ENCODE measurements around the gene H2BK1. TPM values are rescaled to one million over a fixed set of nuclear protein-coding genes. Genes with fewer than 3 reads are reported as not detected.

H2BK1 gene
- total and polyA plus RNA-seq, 2 experiments from 2014 or later = not detected

- Histone ChIP-seq H3K9me2 (replicated peaks; ENCODE audit: insufficient read depth) (no peaks in the 10 kb centered on the region), H3K9me3 (ENCODE audit: low read depth) (no peaks in the 10 kb centered on the region), H2AFZ (no peak overlapping the region), H3K27me3 (no peaks in the 10 kb centered on the region), H3K79me2 (no peaks in the 10 kb centered on the region), H4K20me1 (ENCODE audit: insufficient read depth, poor library complexity, severe bottlenecking) (no peaks in the 10 kb centered on the region), H3K4me1 (ENCODE audit: insufficient read depth) (no peaks in the 10 kb centered on the region), H3K4me3 (no peak overlapping the region), H3K4me2 (no peak overlapping the region), H3K36me3 (replicated peaks; ENCODE audit: insufficient read depth, low read depth) (no peaks in the 10 kb centered on the region), H3K27ac (no peak overlapping the region)
- no peak for DNase-seq (ENCODE audit: low spot score)
- no peak for TF ChIP-seq EZH2 (IDR thresholded peaks at IDR 0.05; ENCODE audit: borderline replicate concordance)
- TF ChIP-seq EZH2phosphoT487 (IDR thresholded peaks at IDR 0.05; ENCODE audit: low read depth, severe bottlenecking, unreplicated experiment) = no peak
- TF ChIP-seq, protein P1, sequence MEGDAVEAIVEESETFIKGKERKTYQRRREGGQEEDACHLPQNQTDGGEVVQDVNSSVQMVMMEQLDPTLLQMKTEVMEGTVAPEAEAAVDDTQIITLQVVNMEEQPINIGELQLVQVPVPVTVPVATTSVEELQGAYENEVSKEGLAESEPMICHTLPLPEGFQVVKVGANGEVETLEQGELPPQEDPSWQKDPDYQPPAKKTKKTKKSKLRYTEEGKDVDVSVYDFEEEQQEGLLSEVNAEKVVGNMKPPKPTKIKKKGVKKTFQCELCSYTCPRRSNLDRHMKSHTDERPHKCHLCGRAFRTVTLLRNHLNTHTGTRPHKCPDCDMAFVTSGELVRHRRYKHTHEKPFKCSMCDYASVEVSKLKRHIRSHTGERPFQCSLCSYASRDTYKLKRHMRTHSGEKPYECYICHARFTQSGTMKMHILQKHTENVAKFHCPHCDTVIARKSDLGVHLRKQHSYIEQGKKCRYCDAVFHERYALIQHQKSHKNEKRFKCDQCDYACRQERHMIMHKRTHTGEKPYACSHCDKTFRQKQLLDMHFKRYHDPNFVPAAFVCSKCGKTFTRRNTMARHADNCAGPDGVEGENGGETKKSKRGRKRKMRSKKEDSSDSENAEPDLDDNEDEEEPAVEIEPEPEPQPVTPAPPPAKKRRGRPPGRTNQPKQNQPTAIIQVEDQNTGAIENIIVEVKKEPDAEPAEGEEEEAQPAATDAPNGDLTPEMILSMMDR (IDR thresholded peaks at IDR 0.05; ENCODE audit: poor library complexity) = no peak
- 84% methylated on average over 3 of the region's 3 CpGs for WGBS (ENCODE audit: low lambda C conversion rate, missing lambda C conversion rate)
These were observed 976 bp upstream of the H2BK1 start for GRCh38 chr7:151211155-151211772.

DNA sequence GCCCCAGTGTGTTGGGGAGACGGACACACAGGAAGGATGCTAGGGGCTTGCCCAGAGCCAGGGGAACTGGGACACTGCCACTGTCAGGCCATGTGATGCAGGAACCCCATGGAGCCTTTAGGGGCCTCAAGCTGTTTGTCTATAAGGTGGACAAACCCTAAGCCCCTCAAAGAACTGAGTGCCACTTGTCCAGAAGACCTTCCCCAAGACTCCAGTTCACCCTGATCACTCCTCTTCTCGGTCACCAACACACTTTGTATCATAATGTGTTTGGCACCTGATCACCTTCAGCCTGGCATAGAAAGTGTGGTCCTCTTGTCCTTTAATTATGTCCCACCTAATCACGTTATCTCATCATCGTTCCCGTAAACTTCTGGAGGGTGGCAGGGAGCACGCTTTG lies 700 bp downstream of the H2BK1 start:
- 91% methylated on average over 6 of the region's 6 CpGs for WGBS (ENCODE audit: low lambda C conversion rate, missing lambda C conversion rate)

GRCh38 chr7:151208253-151208862 lies 1.9 kb downstream of the H2BK1 start:
- WGBS (ENCODE audit: low lambda C conversion rate, missing lambda C conversion rate) = 81% methylated on average over 9 of the region's 9 CpGs
- no peaks in the 10 kb centered on the region for H3K4me1 ChIP-seq (ENCODE audit: insufficient read depth)
- H3K36me3 ChIP-seq (replicated peaks; ENCODE audit: insufficient read depth, low read depth) = no peaks in the 10 kb centered on the region
- H4K20me1 ChIP-seq (ENCODE audit: insufficient read depth, poor library complexity, severe bottlenecking) = no peaks in the 10 kb centered on the region
- no peak overlapping the region for H3K4me2 ChIP-seq
- no peak for DNase-seq (ENCODE audit: low spot score)
- no peak overlapping the region for H3K4me3 ChIP-seq
- no peaks in the 10 kb centered on the region for H3K9me2 ChIP-seq (replicated peaks; ENCODE audit: insufficient read depth)
- H3K79me2 ChIP-seq = no peaks in the 10 kb centered on the region
- H3K27ac ChIP-seq = no peak overlapping the region
- no peak overlapping the region for H2AFZ ChIP-seq
- no peaks in the 10 kb centered on the region for H3K27me3 ChIP-seq
- TF ChIP-seq EZH2 (IDR thresholded peaks at IDR 0.05; ENCODE audit: borderline replicate concordance) (no peak), EZH2phosphoT487 (IDR thresholded peaks at IDR 0.05; ENCODE audit: low read depth, severe bottlenecking, unreplicated experiment) (no peak)
- TF ChIP-seq, protein P1 (IDR thresholded peaks at IDR 0.05; ENCODE audit: poor library complexity) = no peak
- H3K9me3 ChIP-seq (ENCODE audit: low read depth) = no peaks in the 10 kb centered on the region

More for the DNA sequence above, 700 bp downstream of the H2BK1 start:
- H4K20me1 ChIP-seq (ENCODE audit: insufficient read depth, poor library complexity, severe bottlenecking) = no peaks in the 10 kb centered on the region
- H3K79me2 ChIP-seq = no peaks in the 10 kb centered on the region
- no peak overlapping the region for H2AFZ ChIP-seq
- H3K9me2 ChIP-seq (replicated peaks; ENCODE audit: insufficient read depth) = no peaks in the 10 kb centered on the region
- H3K36me3 ChIP-seq (replicated peaks; ENCODE audit: insufficient read depth, low read depth) = no peaks in the 10 kb centered on the region
- TF ChIP-seq EZH2 (IDR thresholded peaks at IDR 0.05; ENCODE audit: borderline replicate concordance) (no peak), EZH2phosphoT487 (IDR thresholded peaks at IDR 0.05; ENCODE audit: low read depth, severe bottlenecking, unreplicated experiment) (no peak)
- TF ChIP-seq, protein P1 (IDR thresholded peaks at IDR 0.05; ENCODE audit: poor library complexity) = no peak
- no peak overlapping the region for H3K27ac ChIP-seq
- H3K4me3 ChIP-seq = no peak overlapping the region
- no peaks in the 10 kb centered on the region for H3K27me3 ChIP-seq
- H3K4me2 ChIP-seq = no peak overlapping the region
- DNase-seq (ENCODE audit: low spot score) = no peak
- no peaks in the 10 kb centered on the region for H3K4me1 ChIP-seq (ENCODE audit: insufficient read depth)
- H3K9me3 ChIP-seq (ENCODE audit: low read depth) = no peaks in the 10 kb centered on the region

All from hepatocyte (in vitro differentiated cells).